H9 (cell line): ENCODE results near the gene C2orf49. TPM values are rescaled to one million over a fixed set of nuclear protein-coding genes. Genes with fewer than 3 reads are reported as not detected.

Experiments
- DNase-seq: peaks from one replicate; pipeline ENCODE4 v3.0.0-alpha.2; 2017
- H2AFZ ChIP-seq: one replicate; pipeline ENCODE4 v1.6.1; 2013; ENCODE audit warnings: mild to moderate bottlenecking, low read length, control low read depth, moderate library complexity
- H2AK5ac ChIP-seq: 2 replicates; pipeline ENCODE4 v1.6.1; 2013; ENCODE audit warnings: low read length, control low read depth, mixed read lengths; ENCODE audit not compliant: insufficient read length
- H2BK120ac ChIP-seq: one replicate; pipeline ENCODE4 v1.6.1; 2013; ENCODE audit warnings: low read depth, mild to moderate bottlenecking, low read length, control low read depth, inconsistent platforms; ENCODE audit not compliant: poor library complexity, severe bottlenecking
- H2BK12ac ChIP-seq: 2 replicates; pipeline ENCODE4 v1.6.1; 2013; ENCODE audit warnings: low read length, control low read depth, mixed read lengths, low read depth; ENCODE audit not compliant: insufficient read length
- H2BK15ac ChIP-seq: 2 replicates; pipeline ENCODE4 v1.6.1; 2013; ENCODE audit warnings: low read depth, low read length, control low read depth
- H2BK20ac ChIP-seq: one replicate; pipeline ENCODE4 v1.6.1; 2013; ENCODE audit warnings: low read depth, mild to moderate bottlenecking, low read length, control low read depth, inconsistent platforms; ENCODE audit not compliant: poor library complexity, severe bottlenecking
- H2BK5ac ChIP-seq: 2 replicates; pipeline ENCODE4 v1.6.1; 2013; ENCODE audit warnings: low read length, control low read depth, mixed read lengths; ENCODE audit not compliant: insufficient read length
- H3K14ac ChIP-seq: 2 replicates; pipeline ENCODE4 v1.6.1; 2013; ENCODE audit warnings: low read length, control low read depth; ENCODE audit not compliant: insufficient read depth
- H3K18ac ChIP-seq: 2 replicates; pipeline ENCODE4 v1.6.1; 2013; ENCODE audit warnings: low read depth, mild to moderate bottlenecking, mixed read lengths, low read length, control low read depth; ENCODE audit not compliant: insufficient read length
- H3K23ac ChIP-seq: 2 replicates; pipeline ENCODE4 v1.6.1; 2013; ENCODE audit warnings: low read length, control low read depth, mixed read lengths, low read depth; ENCODE audit not compliant: insufficient read length
- H3K23me2 ChIP-seq: 2 replicates; pipeline ENCODE4 v1.6.1; 2013; ENCODE audit warnings: low read depth, mild to moderate bottlenecking, mixed read lengths, low read length, control low read depth; ENCODE audit not compliant: insufficient read length, poor library complexity, severe bottlenecking
- H3K27ac ChIP-seq: 2 replicates; pipeline ENCODE4 v1.5.1; 2013; ENCODE audit warnings: low read length, control low read depth, mixed read lengths, low read depth; ENCODE audit not compliant: insufficient read length
- H3K27me3 ChIP-seq: 2 replicates; pipeline ENCODE4 v1.6.1; 2013; ENCODE audit warnings: low read length, control low read depth, inconsistent platforms; ENCODE audit not compliant: insufficient read depth
- H3K4ac ChIP-seq: 2 replicates; pipeline ENCODE4 v1.6.1; 2013; ENCODE audit warnings: low read depth, mild to moderate bottlenecking, control low read depth, inconsistent platforms, low read length, moderate library complexity
- H3K4me1 ChIP-seq: 2 replicates; pipeline ENCODE4 v1.6.1; 2013; ENCODE audit warnings: low read length, control low read depth, inconsistent platforms; ENCODE audit not compliant: insufficient read depth
- H3K4me2 ChIP-seq: 2 replicates; pipeline ENCODE4 v1.6.1; 2013; ENCODE audit warnings: low read length, control low read depth, mixed read lengths; ENCODE audit not compliant: insufficient read length, insufficient read depth
- H3K56ac ChIP-seq: 2 replicates; pipeline ENCODE4 v1.6.1; 2013; ENCODE audit warnings: low read depth, mild to moderate bottlenecking, mixed read lengths, low read length, control low read depth; ENCODE audit not compliant: insufficient read length
- H3K79me1 ChIP-seq: 2 replicates; pipeline ENCODE4 v1.6.1; 2013; ENCODE audit warnings: low read depth, mild to moderate bottlenecking, moderate library complexity, low read length, control low read depth, inconsistent platforms; ENCODE audit not compliant: insufficient read depth, poor library complexity, severe bottlenecking
- H3K79me2 ChIP-seq: 2 replicates; pipeline ENCODE4 v1.6.1; 2013; ENCODE audit warnings: low read length, control low read depth, inconsistent platforms; ENCODE audit not compliant: insufficient read depth
- H3K9ac ChIP-seq: 2 replicates; pipeline ENCODE4 v1.6.1; 2013; ENCODE audit warnings: low read length, control low read depth, mixed read lengths; ENCODE audit not compliant: insufficient read length; ENCODE audit errors: extremely low read depth
- H3K9me3 ChIP-seq: one replicate; pipeline ENCODE4 v1.6.1; 2013; ENCODE audit warnings: low read depth, low read length, inconsistent platforms; ENCODE audit not compliant: control insufficient read depth
- H3T11ph ChIP-seq: one replicate; pipeline ENCODE4 v1.6.1; 2013; ENCODE audit warnings: mild to moderate bottlenecking, low read length, control low read depth, inconsistent platforms
- H4K20me1 ChIP-seq: one replicate; pipeline ENCODE4 v1.6.1; 2013; ENCODE audit not compliant: control insufficient read depth, insufficient read length, insufficient read depth
- H4K5ac ChIP-seq: 2 replicates; pipeline ENCODE4 v1.6.1; 2013; ENCODE audit warnings: low read depth, mild to moderate bottlenecking, mixed read lengths, low read length, control low read depth; ENCODE audit not compliant: insufficient read length
- H4K8ac ChIP-seq: replicated peaks from 2 replicates; pipeline ENCODE4 v1.6.1; 2013; ENCODE audit warnings: low read length, control low read depth, mixed read lengths, low read depth; ENCODE audit not compliant: insufficient read length
- H4K91ac ChIP-seq: 2 replicates; pipeline ENCODE4 v1.6.1; 2013; ENCODE audit warnings: low read depth, mild to moderate bottlenecking, moderate library complexity, mixed read lengths, low read length, control low read depth; ENCODE audit not compliant: insufficient read length
- H3K27ac Mint-ChIP-seq, 3 experiments: 2 replicates in 2 of 3; 3 replicates in 1 of 3; pipeline ENCODE4 v1.8.0; 2020 to 2021; ENCODE audit warnings: mixed read lengths in 3 of 3, mild to moderate bottlenecking in 1 of 3, moderate library complexity in 1 of 3
- H3K27me3 Mint-ChIP-seq: 2 replicates; pipeline ENCODE4 v1.8.0; 2021; ENCODE audit warnings: low read depth, mild to moderate bottlenecking, moderate library complexity, mixed read lengths
- H3K36me3 Mint-ChIP-seq, 3 experiments: 2 replicates in 2 of 3; 3 replicates in 1 of 3; pipeline ENCODE4 v1.8.0; 2020 to 2021; ENCODE audit warnings: low read depth in 3 of 3, mixed read lengths in 3 of 3; ENCODE audit not compliant: insufficient read depth in 1 of 3
- H3K4me1 Mint-ChIP-seq, 2 experiments: 2 replicates each; pipeline ENCODE4 v1.8.0; 2020; ENCODE audit warnings: mixed read lengths in 2 of 2
- H3K4me3 Mint-ChIP-seq, 2 experiments: 2 replicates in 1 of 2; 3 replicates in 1 of 2; pipeline ENCODE4 v1.8.0; 2020 to 2021; ENCODE audit warnings: mild to moderate bottlenecking in 2 of 2, mixed read lengths in 2 of 2, moderate library complexity in 1 of 2
- H3K9me3 Mint-ChIP-seq, 2 experiments: 2 replicates in 1 of 2; 3 replicates in 1 of 2; pipeline ENCODE4 v1.8.0; 2020; ENCODE audit warnings: mild to moderate bottlenecking in 2 of 2, mixed read lengths in 2 of 2, moderate library complexity in 1 of 2
- CTCF ChIP-seq: fragments of 200-600 bp; sonication (generic); conservative IDR thresholded peaks from 3 replicates; pipeline ENCODE4 v1.8.0; 2021; ENCODE audit warnings: antibody characterized with exemption, mild to moderate bottlenecking
- WGBS: extraction: QIAGEN DNeasy Blood & Tissue Kit; methylation state at CpG from one replicate; pipeline ENCODE4 v1.1.7; 2013; ENCODE audit warnings: missing lambda C conversion rate, low lambda C conversion rate, mixed read lengths; ENCODE audit not compliant: insufficient read length; ENCODE audit errors: extremely low coverage; 5-methylcytosine and 5-hydroxymethylcytosine counted together
- total RNA-seq: library from RNA; stranded (reverse); gene quantifications from 2 replicates; pipeline ENCODE4 v1.2.1, GENCODE V29; 2021

Gene C2orf49
- total RNA-seq, 1 experiment from 2014 or later = 18.8 TPM

- H2BK5ac ChIP-seq = no peak overlapping the region
- Mint-ChIP-seq H3K27me3 (peaks cover 15% of the 10 kb centered on the region), H3K36me3 (peaks cover 3 to 24% (median 9%) of the 10 kb centered on the region in 3 experiments; a peak in 6 of 7 replicates), H3K4me3 (no peak overlapping the region), H3K9me3 (peaks cover 3 to 7% of the 10 kb centered on the region in 2 experiments; a peak in 4 of 5 replicates), H3K4me1 (peaks cover 16 to 24% of the 10 kb centered on the region in 2 experiments), H3K27ac (no peak overlapping the region)
- DNase-seq = no peak
- H4K8ac ChIP-seq = no peak overlapping the region
- no peak overlapping the region for H3T11ph ChIP-seq
- H4K5ac ChIP-seq = no peak overlapping the region
- no peak overlapping the region for H3K18ac ChIP-seq
- no peak overlapping the region for H3K4me2 ChIP-seq
- no CpG with 5 or more reads among the region's 12 CpGs for WGBS
- no peak overlapping the region for H2AFZ ChIP-seq
- H2AK5ac ChIP-seq = no peak overlapping the region
- H3K23me2 ChIP-seq = peaks cover 3% of the 10 kb centered on the region
- no peak for TF ChIP-seq CTCF
- no peak overlapping the region for H3K14ac ChIP-seq
- no peaks in the 10 kb centered on the region for H4K20me1 ChIP-seq
- H3K79me2 ChIP-seq = peaks cover 2% of the 10 kb centered on the region; the same call in 1 of the 2 replicates
- H3K9me3 ChIP-seq = no peaks in the 10 kb centered on the region
- H3K23ac ChIP-seq = no peak overlapping the region
- H4K91ac ChIP-seq = no peak overlapping the region
- no peak overlapping the region for H3K4ac ChIP-seq
- no peaks in the 10 kb centered on the region for H3K79me1 ChIP-seq
- H3K4me1 ChIP-seq = no peaks in the 10 kb centered on the region; the same call in 1 of the 2 replicates
- no peak overlapping the region for H3K56ac ChIP-seq
- H3K9ac ChIP-seq = no peak overlapping the region
- H3K27ac ChIP-seq = no peak overlapping the region
- H3K27me3 ChIP-seq = peaks cover 12% of the 10 kb centered on the region; the same call in 1 of the 2 replicates
- no peak overlapping the region for H2BK12ac ChIP-seq
- H2BK20ac ChIP-seq = no peak overlapping the region
- no peak overlapping the region for H2BK15ac ChIP-seq
- no peak overlapping the region for H2BK120ac ChIP-seq
Measured at GRCh38 chr2:105396254-105397024, 59.1 kb downstream of the C2orf49 start.
